M059J (cell line): ENCODE data around the gene PDE6H. TPM values are rescaled to one million over a fixed set of nuclear protein-coding genes. Genes with fewer than 3 reads are reported as not detected.

Experiments used
- DNase-seq: peaks from one replicate; pipeline ENCODE4 v3.0.0-alpha.2; 2012; ENCODE audit warnings: low read depth
- total RNA-seq: library from RNA; depleted of rRNA; stranded (reverse); fragments of >200 nt; shearing (Covaris generic); gene quantifications from 2 replicates; pipeline ENCODE4 v1.2.3, GENCODE V29; 2014; rRNA removed

PDE6H gene
- total RNA-seq, 1 experiment from 2014 or later, result not detected

- peak; percentile 10 for DNase-seq
Observed at GRCh38 chr12:15001733-15002382, 29.0 kb downstream of the PDE6H start.

- DNase-seq, result no peak
Observed at GRCh38 chr12:15004421-15004820, 31.6 kb downstream of the PDE6H start.

- no peak for DNase-seq
Observed at GRCh38 chr12:15005064-15005463, 32.2 kb downstream of the PDE6H start.

GRCh38 chr12:15007551-15007950, 34.7 kb downstream of the PDE6H start:
- DNase-seq, result no peak

GRCh38 chr12:15011162-15011561, 38.3 kb downstream of the PDE6H start:
- DNase-seq, result no peak

GRCh38 chr12:15013634-15014179, 40.9 kb downstream of the PDE6H start:
- no peak for DNase-seq

GRCh38 chr12:15014708-15015107, 41.9 kb downstream of the PDE6H start:
- no peak for DNase-seq

GRCh38 chr12:15015121-15015520, 42.3 kb downstream of the PDE6H start:
- DNase-seq, result no peak

GRCh38 chr12:15020156-15020555, 47.3 kb downstream of the PDE6H start:
- DNase-seq, result no peak

Other genes with a start within 250 kb of the PDE6H start
- 22.1 and 27.4 TPM in 2 replicates for gene WBP11, start 169.6 kb upstream of the PDE6H start, total RNA-seq
- gene C12orf60, start 169.4 kb upstream of the PDE6H start, total RNA-seq, result 0.69 and 2.0 TPM in 2 replicates
- gene SMCO3, start 158.9 kb upstream of the PDE6H start, total RNA-seq, result not detected in 2 replicates
- gene ART4, start 129.5 kb upstream of the PDE6H start, total RNA-seq, result not detected in 2 replicates
- 12.6 and 15.5 TPM in 2 replicates for gene MGP, start 87.2 kb upstream of the PDE6H start, total RNA-seq
- gene ERP27, start 34.5 kb upstream of the PDE6H start, total RNA-seq, result not detected in 2 replicates
- gene ARHGDIB, start 11.4 kb upstream of the PDE6H start, total RNA-seq, result 14.9 and 17.7 TPM in 2 replicates
- gene RERG, start 248.4 kb downstream of the PDE6H start, total RNA-seq, result 1.4 TPM in 1 of 2 replicates, not detected in the other